ENCODE measurements around the gene TERB1. TPM values are rescaled to one million over a fixed set of nuclear protein-coding genes. Genes with fewer than 3 reads are reported as not detected.

Gene TERB1
- total RNA-seq, 1 experiment from 2014 or later = not detected

DNA sequence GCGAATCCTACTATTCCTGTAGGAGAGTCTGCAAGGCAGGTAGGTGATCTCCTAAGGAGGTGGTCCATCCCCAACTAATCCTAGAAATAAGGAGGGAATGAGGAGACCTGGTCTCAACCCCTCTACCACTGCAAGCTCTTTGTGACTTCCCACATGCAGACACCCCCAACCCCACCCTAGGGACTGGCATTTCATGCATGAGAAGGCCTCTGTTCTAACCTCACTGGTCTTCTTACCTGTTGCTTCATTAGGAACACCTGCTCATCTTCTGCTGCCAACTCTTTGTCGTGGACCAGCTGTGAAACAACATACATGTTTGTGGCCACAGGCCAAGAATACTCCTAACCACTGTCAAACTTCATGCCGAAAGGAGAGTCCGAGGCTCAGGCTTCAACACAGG is 72.6 kb downstream of the TERB1 start:
- peak; percentile 9; the same call in 1 of the 2 replicates for ATAC-seq
- H3K27ac Mint-ChIP-seq = peak overlapping the region; percentile 88
- H3K36me3 Mint-ChIP-seq = peaks cover 82% of the 10 kb centered on the region

DNA sequence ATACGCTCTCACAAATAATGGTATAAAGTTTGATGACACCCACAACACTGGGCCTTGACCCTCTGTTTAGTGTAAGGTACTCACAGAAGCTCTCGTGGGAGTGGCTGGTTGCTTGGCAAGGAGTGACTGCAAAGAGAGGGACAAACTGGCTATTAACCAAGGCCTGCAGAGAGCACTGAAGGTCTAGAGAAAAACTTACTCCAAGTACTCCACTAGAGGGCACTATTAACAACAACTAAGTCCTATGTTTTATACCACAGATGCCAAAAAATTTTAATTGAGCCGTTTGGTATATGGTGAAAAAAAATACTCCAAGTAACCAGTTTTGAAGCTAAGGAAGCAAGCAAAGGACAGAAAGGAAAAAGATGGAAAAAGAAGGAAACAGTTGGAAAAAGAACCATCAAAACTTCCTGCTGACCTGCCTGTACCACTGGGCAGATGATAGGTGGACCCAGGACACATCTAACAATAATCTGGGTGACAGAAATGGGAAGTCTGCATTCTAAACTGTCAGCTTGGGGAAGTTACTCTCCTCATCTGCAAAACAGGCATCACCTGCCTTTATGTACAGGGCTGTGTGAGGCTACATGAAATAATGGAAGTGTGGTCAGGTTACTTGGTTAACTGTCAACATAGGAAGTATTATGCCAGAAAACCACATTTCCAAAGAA is 73.1 kb downstream of the TERB1 start:
- TF ChIP-seq RORB (CRISPR knock-in tag; IDR thresholded peaks at IDR 0.05) = no peak
- TF ChIP-seq, protein P1, sequence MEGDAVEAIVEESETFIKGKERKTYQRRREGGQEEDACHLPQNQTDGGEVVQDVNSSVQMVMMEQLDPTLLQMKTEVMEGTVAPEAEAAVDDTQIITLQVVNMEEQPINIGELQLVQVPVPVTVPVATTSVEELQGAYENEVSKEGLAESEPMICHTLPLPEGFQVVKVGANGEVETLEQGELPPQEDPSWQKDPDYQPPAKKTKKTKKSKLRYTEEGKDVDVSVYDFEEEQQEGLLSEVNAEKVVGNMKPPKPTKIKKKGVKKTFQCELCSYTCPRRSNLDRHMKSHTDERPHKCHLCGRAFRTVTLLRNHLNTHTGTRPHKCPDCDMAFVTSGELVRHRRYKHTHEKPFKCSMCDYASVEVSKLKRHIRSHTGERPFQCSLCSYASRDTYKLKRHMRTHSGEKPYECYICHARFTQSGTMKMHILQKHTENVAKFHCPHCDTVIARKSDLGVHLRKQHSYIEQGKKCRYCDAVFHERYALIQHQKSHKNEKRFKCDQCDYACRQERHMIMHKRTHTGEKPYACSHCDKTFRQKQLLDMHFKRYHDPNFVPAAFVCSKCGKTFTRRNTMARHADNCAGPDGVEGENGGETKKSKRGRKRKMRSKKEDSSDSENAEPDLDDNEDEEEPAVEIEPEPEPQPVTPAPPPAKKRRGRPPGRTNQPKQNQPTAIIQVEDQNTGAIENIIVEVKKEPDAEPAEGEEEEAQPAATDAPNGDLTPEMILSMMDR (IDR thresholded peaks at IDR 0.05) = peak; percentile 19; the same call in 1 of the 2 replicates
- ATAC-seq (peak; percentile 58), DNase-seq (ENCODE audit: low spot score) (no peak)
- H3K9me3 Mint-ChIP-seq = no peaks in the 10 kb centered on the region
- H3K27ac Mint-ChIP-seq = peak overlapping the region; percentile 97
- peaks cover 36% of the 10 kb centered on the region for H3K4me1 Mint-ChIP-seq
- no peaks in the 10 kb centered on the region for H3K27me3 Mint-ChIP-seq (ENCODE audit: low read depth)
- H3K36me3 Mint-ChIP-seq = peaks cover 82% of the 10 kb centered on the region
- ChIA-PET POLR2A (no interaction called here), CTCF (interaction anchor here (0.6 to 3.5 kb wide), 9 partner anchors 9 to 321 kb away, joined by 3 to 30 read pairs (median 4); no protein-coding TSS in a partner anchor)
- no peak overlapping the region for H3K4me3 Mint-ChIP-seq

More for the DNA sequence above, 72.6 kb downstream of the TERB1 start:
- H3K4me1 Mint-ChIP-seq = peaks cover 36% of the 10 kb centered on the region
- no peaks in the 10 kb centered on the region for H3K9me3 Mint-ChIP-seq
- POLR2A ChIA-PET = no interaction called here
- no peak overlapping the region for H3K4me3 Mint-ChIP-seq
- no peak for DNase-seq (ENCODE audit: low spot score)
- H3K27me3 Mint-ChIP-seq (ENCODE audit: low read depth) = no peaks in the 10 kb centered on the region
- no peak for TF ChIP-seq GABPB1 (CRISPR knock-in tag; IDR thresholded peaks at IDR 0.05)
- no peak for TF ChIP-seq FOXP1 (CRISPR knock-in tag; IDR thresholded peaks at IDR 0.05; ENCODE audit: borderline replicate concordance)
- no peak for TF ChIP-seq ZBTB43 (CRISPR knock-in tag; IDR thresholded peaks at IDR 0.05)
- CTCF ChIA-PET = interaction anchor here (0.6 to 3.5 kb wide), 6 partner anchors 9 to 139 kb away, joined by 3 to 30 read pairs (median 7); no protein-coding TSS in a partner anchor

- DNase-seq (ENCODE audit: low spot score) = no peak
- Mint-ChIP-seq H3K36me3 (peaks cover 48% of the 10 kb centered on the region), H3K4me3 (no peak overlapping the region), H3K4me1 (no peaks in the 10 kb centered on the region), H3K27me3 (ENCODE audit: low read depth) (no peaks in the 10 kb centered on the region), H3K27ac (0 out of 2 replicates have a peak overlapping the region, but pooled peaks have one; percentile 60), H3K9me3 (no peaks in the 10 kb centered on the region)
- ChIA-PET CTCF (no interaction called here), POLR2A (no interaction called here)
- ATAC-seq = no peak
- TF ChIP-seq RELA (CRISPR knock-in tag; IDR thresholded peaks at IDR 0.05; ENCODE audit: borderline replicate concordance) (no peak), KAT7 (CRISPR knock-in tag; IDR thresholded peaks at IDR 0.05; ENCODE audit: borderline replicate concordance) (no peak), ZNF425 (CRISPR knock-in tag; conservative IDR thresholded peaks at IDR 0.05) (no peak), NFATC4 (CRISPR knock-in tag; IDR thresholded peaks at IDR 0.05) (no peak), STAT6 (CRISPR knock-in tag; conservative IDR thresholded peaks at IDR 0.05; ENCODE audit: low read depth) (no peak), RORB (CRISPR knock-in tag; IDR thresholded peaks at IDR 0.05) (no peak), TEAD1 (CRISPR knock-in tag; IDR thresholded peaks at IDR 0.05) (no peak), ZBTB43 (CRISPR knock-in tag; IDR thresholded peaks at IDR 0.05) (no peak), SOX15 (CRISPR knock-in tag; IDR thresholded peaks at IDR 0.05) (no peak), IRF1 (CRISPR knock-in tag; IDR thresholded peaks at IDR 0.05) (no peak), SP1 (CRISPR knock-in tag; conservative IDR thresholded peaks at IDR 0.05) (no peak), TCF7 (CRISPR knock-in tag; IDR thresholded peaks at IDR 0.05; ENCODE audit: low read depth) (no peak)
- TF ChIP-seq, protein P2, sequence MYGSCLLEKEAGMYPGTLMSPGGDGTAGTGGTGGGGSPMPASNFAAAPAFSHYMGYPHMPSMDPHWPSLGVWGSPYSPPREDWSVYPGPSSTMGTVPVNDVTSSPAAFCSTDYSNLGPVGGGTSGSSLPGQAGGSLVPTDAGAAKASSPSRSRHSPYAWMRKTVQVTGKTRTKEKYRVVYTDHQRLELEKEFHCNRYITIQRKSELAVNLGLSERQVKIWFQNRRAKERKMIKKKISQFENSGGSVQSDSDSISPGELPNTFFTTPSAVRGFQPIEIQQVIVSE (CRISPR knock-in tag; IDR thresholded peaks at IDR 0.05; ENCODE audit: borderline replicate concordance) = no peak
- TF ChIP-seq, protein P3, sequence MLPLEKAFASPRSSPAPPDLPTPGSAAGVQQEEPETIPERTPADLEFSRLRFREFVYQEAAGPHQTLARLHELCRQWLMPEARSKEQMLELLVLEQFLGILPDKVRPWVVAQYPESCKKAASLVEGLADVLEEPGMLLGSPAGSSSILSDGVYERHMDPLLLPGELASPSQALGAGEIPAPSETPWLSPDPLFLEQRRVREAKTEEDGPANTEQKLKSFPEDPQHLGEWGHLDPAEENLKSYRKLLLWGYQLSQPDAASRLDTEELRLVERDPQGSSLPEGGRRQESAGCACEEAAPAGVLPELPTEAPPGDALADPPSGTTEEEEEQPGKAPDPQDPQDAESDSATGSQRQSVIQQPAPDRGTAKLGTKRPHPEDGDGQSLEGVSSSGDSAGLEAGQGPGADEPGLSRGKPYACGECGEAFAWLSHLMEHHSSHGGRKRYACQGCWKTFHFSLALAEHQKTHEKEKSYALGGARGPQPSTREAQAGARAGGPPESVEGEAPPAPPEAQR (CRISPR knock-in tag; IDR thresholded peaks at IDR 0.05) = no peak
Measured at GRCh38 chr16:66720766-66721165, 80.6 kb downstream of the TERB1 start.

All from WTC11 (cell line).